SU-DHL-6 (cell line): ENCODE results near the gene COX8C.

Source experiments
- EZH2phosphoT487 ChIP-seq: fragments of 200-600 bp; sonication (generic), shearing (Covaris generic); conservative IDR thresholded peaks from 2 replicates; pipeline ENCODE4 v1.6.1; 2018; ENCODE audit warnings: mild to moderate bottlenecking, antibody characterized with exemption, low read length, moderate library complexity, mixed read lengths
- TF ChIP-seq, protein P1 (sequence below): fragments of 200-600 bp; sonication (generic); IDR thresholded peaks from one replicate; pipeline ENCODE4 v1.5.1; 2017; ENCODE audit warnings: antibody characterized with exemption, mild to moderate bottlenecking, low read length, moderate library complexity; ENCODE audit not compliant: insufficient read depth, poor library complexity, severe bottlenecking

- TF ChIP-seq, protein P1, sequence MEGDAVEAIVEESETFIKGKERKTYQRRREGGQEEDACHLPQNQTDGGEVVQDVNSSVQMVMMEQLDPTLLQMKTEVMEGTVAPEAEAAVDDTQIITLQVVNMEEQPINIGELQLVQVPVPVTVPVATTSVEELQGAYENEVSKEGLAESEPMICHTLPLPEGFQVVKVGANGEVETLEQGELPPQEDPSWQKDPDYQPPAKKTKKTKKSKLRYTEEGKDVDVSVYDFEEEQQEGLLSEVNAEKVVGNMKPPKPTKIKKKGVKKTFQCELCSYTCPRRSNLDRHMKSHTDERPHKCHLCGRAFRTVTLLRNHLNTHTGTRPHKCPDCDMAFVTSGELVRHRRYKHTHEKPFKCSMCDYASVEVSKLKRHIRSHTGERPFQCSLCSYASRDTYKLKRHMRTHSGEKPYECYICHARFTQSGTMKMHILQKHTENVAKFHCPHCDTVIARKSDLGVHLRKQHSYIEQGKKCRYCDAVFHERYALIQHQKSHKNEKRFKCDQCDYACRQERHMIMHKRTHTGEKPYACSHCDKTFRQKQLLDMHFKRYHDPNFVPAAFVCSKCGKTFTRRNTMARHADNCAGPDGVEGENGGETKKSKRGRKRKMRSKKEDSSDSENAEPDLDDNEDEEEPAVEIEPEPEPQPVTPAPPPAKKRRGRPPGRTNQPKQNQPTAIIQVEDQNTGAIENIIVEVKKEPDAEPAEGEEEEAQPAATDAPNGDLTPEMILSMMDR, result no peak
- no peak for TF ChIP-seq EZH2phosphoT487
Measured at GRCh38 chr14:93329965-93330608, 16.9 kb upstream of the COX8C start.
